ENCODE data around the gene CREM. TPM values are rescaled to one million over a fixed set of nuclear protein-coding genes. Genes with fewer than 3 reads are reported as not detected.

Gene CREM
- polyA plus RNA-seq, 12 donors, result 37.1 to 70.9 (median 54.0) TPM; not detected in 1

DNA sequence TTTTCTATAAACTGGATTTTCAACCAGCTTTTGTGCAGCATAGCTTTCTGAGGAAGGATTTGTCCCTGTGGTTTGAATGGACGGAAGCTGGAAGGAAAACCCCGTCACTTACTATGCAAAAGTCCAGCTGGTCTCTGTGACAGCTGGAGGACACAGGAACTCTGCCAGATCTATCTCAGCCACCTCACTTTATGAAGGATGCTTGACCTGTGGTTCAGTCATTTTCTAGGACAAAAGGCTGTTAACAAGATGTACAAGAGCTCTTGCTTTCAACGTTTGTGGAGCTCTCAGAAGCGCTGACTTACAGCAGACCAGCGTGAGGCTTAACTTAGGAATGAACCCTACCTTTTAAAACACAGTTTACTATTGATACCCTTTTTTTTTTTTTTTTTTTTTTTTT lies 90.8 kb downstream of the CREM start:
- DNase-seq, result no peak

DNA sequence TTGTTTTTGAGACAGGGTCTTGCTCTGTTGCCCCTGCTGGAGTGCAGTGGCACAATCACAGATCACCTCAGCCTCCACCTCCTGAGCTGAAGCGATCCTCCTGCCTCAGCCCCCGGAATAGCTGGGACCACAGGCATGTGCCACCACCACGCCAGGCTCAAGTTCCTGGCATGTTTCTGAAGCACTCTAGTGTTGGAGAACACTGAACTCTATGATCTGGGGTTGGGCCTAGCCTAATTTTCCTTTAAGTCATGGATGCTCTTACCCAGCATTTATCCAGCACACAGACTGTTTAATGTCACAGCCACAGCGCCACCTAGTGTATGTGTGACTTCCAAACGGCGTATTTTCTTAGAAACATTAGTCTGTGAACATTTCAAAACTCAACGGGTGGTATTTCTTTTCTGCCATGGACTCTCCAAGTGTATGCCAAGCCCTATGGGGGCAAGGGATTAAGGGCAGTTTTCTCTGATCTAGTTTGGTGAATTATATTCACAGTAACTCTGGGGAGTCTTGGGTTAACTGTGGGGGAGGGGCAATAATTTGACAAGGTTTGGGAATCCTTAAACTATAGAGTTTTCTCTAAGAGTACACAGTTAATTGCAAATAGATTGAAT lies 91.8 kb downstream of the CREM start:
- DNase-seq, result peak; percentile 86

DNA sequence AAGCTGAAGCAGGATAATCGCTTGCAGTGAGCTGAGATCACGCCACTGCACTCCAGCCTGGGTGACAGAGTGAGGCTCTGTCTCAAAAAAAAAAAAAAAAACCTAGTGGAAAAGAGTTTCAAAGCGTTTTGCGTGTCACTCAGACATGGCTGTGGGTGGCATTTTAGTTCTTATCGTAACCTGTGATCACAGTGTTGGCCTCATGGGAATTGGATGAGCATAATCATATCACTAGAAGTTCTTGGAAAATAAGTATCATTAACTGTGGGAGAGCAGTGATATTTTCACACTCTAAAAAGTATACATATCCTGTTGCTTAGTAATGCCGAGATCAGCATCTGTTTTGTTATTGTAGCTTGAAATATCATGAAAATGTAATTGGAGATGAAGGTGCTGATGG lies 92.6 kb downstream of the CREM start:
- no peak for DNase-seq

DNA sequence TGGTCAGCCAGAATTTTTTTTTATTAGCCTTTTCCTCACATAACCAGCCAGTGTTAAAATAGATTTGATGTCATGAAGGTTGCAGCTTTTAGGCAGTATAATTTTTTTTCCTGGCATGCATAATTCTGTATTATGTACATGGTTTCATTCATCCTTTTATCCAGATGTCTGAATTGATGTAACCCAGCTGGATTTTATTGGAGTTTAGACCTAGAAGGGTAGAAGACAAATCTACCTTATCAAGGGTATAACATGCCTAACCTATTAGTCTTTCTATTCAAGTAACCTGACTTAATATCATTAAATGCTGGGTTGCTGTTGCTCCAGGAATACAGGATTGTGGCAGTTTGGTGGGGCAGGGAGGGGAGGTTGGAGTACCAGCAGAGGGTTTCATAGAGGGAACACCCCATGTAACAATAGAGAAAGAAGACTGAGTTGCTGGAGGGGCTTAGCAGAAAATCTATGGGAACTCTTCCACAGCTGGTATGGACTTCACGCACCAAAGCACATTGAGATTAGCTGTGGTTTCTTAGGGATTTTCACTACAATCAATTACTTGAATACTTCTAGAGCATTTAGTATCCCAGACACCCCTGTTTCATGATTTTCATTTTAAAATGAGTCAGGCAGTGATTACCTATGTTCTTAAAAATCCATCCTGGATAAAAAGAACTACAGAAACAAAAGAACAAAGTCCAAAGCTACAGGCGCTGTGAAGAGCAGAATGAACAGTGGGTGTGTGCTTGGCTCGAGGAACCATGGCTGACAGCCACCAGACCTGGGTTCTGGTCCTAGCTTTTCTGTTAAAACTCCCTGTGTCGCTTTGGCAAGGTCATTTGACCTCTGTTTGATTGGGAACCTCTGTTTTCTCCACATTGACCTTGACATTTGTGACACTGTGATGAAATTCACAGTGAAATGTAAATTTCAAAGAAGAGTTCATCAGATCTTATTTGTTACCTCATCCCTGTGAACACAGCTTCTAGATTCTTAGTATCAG lies 93.5 kb downstream of the CREM start:
- no peak for DNase-seq

DNA sequence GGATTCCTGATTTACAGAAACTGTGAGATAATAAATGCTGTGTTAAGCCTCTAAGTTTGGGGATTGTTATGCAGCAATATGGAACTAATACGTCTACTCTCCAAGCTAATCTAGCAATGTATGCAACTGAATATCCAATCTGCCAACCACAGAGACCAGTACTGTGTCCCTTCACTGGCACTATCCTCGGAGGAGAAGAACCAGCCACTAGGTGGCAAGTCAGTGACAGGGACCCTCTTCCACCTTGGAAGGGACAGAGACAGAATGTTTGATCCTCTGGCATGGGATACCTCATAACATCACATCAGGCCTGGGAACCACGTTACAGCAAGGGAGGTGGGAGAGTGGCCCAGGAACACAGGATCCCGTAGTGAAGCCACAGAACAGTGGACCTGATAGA lies 96.4 kb downstream of the CREM start:
- no peak for DNase-seq

DNA sequence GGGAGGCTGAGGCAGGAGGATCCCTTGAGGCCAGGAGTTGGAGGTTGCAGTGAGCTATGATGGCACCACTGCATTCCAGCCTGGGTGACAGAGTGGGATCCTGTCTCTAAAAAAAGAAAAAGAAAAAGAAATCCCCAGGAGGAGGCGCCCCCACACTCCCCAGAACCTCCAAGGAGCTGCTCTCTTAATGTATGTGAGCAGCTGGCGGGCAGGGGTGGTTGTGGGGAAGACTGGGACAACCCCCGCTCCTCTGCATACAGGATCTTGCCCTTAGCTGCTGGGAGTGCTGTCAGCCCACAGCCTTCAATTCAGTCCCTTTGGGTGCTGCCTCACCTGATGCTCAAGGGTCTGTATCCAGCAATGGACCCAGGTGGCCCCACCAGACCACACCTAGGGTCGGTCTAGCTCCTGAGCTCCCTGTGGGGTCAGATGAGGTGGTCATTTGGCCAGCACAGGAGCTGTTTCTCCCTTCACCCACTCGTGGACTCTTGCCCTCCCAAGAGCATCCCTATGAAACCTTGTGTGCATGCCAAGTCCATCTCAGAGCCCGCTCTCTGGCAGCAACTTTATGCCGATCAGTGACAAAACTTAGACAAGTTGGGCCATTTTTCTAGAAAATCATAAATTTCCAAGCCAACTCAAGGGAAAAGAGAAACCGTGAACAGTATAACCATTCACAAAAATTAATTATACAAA lies 97.5 kb downstream of the CREM start:
- DNase-seq, result no peak

DNA sequence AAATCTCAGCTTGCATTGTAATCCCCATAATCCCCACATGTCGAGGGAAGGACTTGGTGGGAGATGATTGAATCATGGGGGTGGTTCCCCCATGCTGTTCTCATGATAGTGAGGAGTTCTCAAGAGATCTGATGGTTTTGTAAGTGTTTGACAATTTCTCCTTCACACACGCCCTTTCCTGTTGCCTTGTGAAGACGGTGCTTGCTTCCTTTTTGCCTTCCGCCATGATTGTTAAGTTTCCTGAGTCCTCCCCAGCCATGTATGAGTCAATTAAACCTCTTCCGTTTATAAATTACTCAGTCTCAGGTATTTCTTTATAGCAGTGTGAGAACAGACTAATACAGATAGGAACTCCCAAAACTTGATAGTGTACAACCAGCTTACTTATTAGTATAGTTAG lies 98.6 kb downstream of the CREM start:
- DNase-seq, result no peak

DNA sequence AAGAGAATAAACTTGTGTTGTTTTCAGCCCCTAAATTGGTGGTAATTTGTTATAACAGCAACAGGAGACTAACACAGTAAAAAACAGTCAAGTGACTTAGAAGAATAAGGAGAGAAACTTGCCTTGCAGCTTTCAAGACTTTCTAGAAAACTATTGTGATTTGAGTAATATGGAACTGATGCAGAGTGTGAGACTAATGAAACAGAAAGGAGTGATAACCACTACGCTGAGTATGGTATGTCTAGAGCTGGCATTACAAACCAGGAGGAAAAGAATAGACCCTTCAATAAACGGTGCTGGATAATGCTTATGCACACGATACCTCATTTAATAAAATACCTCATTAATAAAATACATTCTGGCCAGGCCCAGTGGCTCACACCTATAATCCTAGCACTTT lies 99.9 kb downstream of the CREM start:
- DNase-seq, result no peak

DNA sequence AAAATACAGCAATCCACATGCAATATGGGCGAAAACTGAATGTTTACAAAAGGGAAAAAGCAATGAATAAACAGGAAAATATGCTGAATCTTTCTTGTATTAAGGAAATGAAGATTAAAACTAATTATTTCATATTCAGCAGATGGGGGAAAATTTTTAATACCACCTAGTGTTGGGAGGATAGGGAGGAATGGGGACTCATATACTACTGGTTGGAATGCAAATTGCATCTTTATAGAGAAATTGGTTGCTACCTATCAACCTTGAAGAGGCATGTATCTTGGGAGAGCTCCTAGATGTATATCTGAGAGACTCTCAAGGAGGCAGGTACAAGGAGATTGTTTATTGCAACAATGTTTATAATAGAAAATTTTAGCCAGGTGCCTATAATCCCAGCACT lies 101.4 kb downstream of the CREM start:
- DNase-seq, result no peak

DNA sequence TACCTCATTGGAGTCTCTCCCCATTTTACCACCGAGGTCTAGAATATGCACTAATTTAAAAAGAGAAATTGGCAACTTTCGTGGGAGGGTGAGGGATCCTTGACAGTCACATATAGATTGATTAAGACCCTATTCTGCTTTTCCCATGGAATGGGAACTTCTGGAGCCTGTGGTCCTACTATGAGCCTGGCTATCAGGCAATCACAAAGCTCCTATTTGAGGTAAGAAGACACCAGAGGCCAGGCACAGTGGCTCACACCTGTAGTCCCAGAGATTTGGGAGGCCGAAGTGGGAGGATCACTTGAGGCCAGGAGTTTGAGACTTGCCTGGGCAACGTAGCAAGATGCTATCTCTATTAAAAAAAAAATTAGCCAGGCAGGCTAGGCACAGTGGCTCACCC lies 105.0 kb downstream of the CREM start:
- DNase-seq, result no peak

DNA sequence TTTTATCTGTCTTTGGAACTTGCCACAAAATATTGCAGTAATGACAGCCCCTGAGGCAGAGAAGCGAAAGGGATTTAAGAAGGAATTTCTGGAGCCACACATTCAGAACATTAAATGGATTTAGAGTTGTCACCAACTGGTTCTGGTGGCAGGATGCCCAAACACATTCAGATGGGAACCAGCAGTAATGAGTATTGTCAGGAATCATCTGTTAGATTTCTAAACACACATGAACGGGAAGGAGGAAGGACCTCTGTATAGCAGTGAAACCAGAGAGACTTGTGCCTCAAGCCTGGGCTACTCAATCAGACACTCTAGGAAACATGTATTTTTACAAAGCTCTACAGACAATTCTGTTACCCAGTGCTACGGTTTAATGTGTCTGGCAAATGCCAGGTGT lies 105.9 kb downstream of the CREM start:
- DNase-seq, result no peak

DNA sequence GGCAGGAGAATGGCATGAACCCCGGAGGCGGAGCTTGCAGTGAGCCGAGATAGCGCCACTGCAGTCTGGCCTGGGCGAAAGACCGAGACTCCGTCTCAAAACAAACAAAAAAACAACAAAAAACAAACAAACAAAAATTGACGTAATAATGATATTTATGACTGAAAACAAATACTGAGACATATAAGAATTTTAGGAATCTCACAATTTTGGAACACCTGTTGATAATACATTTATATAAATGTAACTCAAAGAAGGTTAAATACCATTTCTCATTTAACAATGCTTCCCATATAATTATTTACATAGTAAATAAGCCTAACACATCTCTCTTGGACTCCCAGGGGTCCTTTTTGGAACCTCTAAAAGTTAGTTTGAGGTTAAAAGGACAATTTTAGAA lies 107.4 kb downstream of the CREM start:
- no peak for DNase-seq

DNA sequence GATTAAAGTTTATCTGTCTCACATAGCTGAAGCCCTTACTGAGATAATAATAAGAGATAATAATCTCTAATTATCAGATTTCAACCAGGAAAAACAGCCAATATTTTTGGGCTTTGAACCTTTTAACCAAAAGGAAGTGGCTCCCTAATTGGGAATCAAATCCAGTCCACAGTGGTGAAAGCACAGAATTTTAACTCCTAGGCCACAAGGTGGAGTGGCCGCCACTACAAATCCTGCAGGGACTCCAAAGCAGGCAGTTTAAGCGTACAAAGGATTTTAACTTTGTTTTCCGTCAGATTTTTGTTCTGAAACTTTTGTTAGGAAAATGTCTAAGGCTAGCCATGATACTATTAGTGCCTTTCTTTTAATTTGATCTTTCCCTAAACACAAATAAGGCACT lies 110.1 kb downstream of the CREM start:
- DNase-seq, result no peak

DNA sequence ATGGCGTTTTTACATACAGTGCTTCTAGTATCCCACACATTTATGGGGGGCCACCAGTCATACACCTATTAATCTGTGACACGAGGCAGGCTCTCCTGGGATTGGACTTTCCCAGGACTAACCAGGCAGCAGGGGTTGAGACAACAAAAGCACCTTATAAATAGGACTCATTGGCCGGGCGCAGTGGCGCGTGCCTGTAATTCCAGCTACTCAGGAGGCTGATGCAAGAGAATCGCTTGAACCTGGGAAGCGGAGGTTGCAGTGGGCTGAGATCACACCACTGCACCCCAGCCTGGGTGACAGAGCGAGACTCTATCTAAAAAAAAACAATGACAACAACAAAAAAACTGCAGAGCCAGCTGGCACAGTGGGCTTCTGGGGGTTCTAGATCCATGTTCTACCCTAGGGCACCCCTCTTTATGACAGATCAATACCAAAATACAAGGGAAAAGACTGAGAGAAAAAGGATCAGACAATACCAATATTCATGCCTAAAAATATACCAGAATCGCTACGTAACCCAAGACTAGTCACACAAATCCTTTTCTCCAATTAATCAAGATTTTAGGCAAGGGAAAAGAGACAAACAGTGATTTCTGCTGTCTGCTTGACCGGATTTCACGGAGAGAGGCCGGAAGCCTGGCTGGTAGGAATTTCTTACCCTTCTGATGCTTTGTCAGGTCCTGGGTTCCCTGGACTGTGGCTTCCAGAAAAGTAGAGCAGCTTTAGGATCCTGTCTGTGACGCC lies 111.3 kb downstream of the CREM start:
- DNase-seq, result no peak

DNA sequence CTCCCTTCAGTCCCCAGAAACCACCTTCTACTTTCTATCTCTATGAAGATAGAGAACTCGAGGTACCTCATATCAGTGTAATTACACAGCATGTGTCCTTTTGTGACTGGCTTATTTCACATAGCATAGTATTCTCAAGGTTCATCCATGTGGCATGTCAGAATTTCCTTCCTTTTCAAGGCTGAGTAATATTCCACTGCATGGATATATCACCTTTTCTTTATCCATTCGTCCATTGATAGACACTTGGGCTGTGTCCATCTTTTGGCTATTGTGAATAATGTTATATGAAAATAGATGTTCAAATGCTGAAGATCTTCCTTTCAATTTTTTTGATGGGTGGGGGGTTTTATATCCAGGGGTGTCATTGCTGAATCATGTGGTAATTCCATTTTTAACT lies 117.9 kb downstream of the CREM start:
- no peak for DNase-seq

DNA sequence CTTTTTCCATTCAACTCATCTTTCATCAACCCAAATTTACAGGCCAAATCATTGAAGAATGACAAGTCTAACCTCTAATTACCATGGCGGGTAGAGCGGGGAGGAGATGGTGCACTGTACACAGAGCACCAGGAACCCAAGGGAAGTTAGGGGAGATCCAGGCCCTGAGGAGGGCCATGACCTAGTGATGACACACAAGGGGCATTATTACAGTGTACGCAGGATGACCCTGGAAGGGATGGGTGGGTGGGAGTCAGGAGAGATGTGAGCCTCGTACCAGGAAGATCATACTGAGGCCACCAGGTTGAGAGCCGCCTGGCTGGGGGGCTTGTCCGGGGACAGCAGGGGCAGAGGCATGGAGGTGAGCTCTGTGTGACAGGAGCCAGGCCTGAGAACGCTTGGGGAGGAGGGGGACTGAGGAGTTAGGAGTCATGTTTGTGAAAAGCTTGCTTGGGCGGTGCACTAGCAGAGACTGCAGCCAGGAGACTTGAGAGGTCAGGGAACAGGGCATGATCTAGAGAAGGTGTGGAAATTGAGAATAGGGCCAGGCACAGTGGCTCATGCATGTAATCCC lies 120.2 kb downstream of the CREM start:
- no peak for DNase-seq

DNA sequence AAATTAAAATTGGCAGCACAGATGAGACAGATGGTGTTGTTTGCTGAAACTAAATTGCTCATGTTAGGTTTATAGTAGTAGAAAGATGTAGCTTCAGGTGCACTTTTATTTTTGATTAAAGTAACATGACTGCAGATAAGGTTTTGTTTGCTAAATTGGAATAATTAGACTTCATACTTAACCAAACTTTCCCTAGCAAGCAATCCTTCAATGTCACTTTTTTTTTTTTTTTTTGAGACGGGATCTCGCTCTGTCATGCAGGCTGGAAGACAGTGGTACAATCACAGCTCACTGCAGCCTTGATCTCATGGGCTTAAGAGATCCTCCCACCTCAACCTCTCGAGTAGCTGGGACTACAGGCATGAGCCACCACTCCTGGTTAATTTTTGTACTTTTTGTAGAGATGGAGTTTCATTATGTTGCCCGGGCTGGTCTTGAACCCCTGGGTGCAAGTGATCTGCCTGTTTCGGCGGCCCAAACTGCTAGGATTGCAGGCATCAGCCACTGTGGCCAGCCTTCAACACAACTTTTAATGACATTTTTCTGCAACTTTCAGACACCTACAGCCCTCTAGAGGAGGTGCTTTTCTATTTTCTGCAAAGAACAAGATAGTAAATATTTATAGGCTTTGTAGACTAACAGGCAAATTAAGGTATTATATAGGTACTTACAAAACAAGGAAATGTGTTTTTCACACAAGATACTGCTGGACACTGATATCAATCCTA lies 124.9 kb downstream of the CREM start:
- DNase-seq, result no peak

DNA sequence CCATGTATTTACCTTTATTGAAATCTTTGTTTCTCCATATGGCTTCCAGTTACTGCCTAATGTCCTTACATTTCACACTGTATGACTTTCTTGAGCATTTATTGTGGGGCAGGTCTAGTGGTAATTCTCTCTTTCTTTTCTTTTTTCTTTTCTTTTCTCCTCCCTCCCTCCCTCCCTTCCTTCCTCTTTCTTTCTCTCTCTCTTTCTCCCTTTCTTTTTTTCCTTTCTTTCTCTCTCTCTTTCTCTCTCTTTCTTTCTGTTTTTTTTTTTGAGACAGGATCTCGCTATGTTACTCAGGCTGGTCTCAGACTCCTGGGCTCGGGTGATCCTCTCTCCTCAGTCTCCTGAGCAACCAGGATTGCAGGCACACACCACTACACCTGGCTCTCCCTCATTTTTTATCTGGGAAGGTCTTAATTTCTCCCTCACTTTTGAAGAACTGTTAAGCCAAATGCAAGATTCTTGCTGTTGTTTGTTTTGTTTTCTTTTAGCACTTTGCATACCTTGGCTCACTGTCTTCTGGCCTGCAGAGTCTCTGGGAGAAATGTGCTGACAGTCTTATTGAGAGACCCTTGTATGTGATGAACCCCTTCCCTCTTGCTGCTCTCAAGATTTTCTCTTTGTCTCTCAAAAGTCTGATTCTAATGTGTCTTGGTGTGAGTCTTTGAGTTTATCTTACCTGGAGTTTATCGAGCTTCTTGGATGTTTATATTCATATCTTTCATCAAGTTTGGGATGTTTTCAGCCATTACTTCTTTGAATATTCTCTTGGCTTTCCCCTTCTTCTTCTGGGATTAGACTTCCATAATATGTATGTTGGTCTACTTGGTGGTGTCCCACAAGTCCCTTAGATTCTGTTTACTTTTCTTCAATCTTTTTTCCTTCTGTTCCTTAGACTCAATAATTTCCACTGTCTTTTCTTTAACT lies 130.7 kb downstream of the CREM start:
- DNase-seq, result no peak

DNA sequence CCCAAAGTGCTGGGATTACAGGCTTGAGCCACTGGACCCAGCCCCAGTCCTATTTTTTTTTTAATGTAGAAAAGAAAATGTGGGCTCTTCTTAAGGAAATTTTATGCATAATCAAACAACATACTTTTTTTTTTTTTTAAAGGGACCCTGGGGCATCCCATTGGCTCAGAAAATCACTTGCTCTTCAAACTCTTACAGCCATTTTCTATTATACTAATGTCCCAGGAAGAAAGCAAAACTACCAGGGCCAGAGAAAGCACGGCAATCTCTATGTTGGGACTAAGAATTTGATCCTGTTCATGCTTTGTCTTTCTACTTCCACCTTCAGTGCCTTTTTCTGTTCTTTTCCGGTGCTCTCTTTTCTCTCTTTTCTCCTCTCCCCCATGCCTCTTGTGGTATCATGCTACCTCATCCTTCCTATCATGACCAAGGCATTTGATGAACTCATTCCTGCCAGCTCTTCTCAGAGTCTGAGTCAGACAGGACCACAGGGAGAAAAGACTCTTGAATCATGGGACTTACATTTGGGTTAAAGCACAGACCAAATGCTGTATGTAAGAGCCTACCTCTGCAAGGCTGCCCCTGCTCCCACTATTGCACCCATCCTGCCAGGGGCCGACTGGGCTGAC lies 133.2 kb downstream of the CREM start:
- no peak for DNase-seq
